ENCODE measurements around the gene PDZRN3. TPM values are rescaled to one million over a fixed set of nuclear protein-coding genes. Genes with fewer than 3 reads are reported as not detected.
A peak's percentile ranks its signal among the peaks of the same experiment; 100 is the strongest.

Gene PDZRN3
- total and polyA plus RNA-seq, 2 donors from 2014 or later: 9.5 to 13.2 TPM

DNA sequence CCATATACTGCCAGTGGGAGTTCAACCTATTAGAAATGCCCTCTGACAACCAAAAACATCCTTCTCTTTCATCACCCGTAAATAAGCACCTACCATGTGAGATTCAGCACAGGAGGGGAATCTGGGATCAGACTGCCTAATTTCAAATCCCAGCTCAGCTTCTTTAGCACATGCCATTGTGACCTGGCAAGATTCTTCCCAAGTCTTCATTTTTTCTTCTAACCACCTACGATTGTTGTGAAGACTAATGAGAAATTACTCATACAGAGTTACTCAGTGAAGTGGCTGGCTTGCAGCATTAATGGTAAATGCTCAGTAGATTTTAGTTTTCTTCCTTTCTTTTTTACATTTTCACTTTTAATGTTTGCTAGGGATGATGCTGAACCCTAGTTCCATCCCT is 176.7 kb downstream of the PDZRN3 start:
- Histone ChIP-seq H3K4me1 (ENCODE audit: control insufficient read depth in 2 of 3, insufficient read depth in 2 of 3, low read depth in 1 of 3, low read length in 3 of 3) (peaks cover 0 to 31% (median 7%) of the 10 kb centered on the region in 3 donors), H3K27me3 (ENCODE audit: control insufficient read depth, insufficient read depth, low read length) (no peaks in the 10 kb centered on the region), H3K36me3 (ENCODE audit: control insufficient read depth in 2 of 3, insufficient read depth in 3 of 3, low read length in 3 of 3) (no peaks in the 10 kb centered on the region), H3K27ac (ENCODE audit: low read depth in 2 of 2, low read length in 2 of 2) (no peak overlapping the region), H3K9ac (ENCODE audit: low read length in 3 of 3) (no peak overlapping the region), H3K4me3 (ENCODE audit: low read length in 3 of 3) (no peak overlapping the region), H3K9me3 (ENCODE audit: control insufficient read depth in 2 of 3, insufficient read depth in 1 of 3, low read length in 3 of 3) (no peaks in the 10 kb centered on the region)
- TF ChIP-seq, protein P1, sequence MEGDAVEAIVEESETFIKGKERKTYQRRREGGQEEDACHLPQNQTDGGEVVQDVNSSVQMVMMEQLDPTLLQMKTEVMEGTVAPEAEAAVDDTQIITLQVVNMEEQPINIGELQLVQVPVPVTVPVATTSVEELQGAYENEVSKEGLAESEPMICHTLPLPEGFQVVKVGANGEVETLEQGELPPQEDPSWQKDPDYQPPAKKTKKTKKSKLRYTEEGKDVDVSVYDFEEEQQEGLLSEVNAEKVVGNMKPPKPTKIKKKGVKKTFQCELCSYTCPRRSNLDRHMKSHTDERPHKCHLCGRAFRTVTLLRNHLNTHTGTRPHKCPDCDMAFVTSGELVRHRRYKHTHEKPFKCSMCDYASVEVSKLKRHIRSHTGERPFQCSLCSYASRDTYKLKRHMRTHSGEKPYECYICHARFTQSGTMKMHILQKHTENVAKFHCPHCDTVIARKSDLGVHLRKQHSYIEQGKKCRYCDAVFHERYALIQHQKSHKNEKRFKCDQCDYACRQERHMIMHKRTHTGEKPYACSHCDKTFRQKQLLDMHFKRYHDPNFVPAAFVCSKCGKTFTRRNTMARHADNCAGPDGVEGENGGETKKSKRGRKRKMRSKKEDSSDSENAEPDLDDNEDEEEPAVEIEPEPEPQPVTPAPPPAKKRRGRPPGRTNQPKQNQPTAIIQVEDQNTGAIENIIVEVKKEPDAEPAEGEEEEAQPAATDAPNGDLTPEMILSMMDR (IDR thresholded peaks at IDR 0.05; ENCODE audit: borderline replicate concordance, extremely low read depth, insufficient read depth): no peak
- FAIRE-seq (no peak), DNase-seq (no peak)
- intact Hi-C loops (cut with DNase I): no loop called here

- Histone ChIP-seq H3K4me1 (ENCODE audit: control insufficient read depth in 2 of 3, insufficient read depth in 2 of 3, low read depth in 1 of 3, low read length in 3 of 3) (peaks cover 0 to 30% (median 6%) of the 10 kb centered on the region in 3 donors), H3K36me3 (ENCODE audit: control insufficient read depth in 2 of 3, insufficient read depth in 3 of 3, low read length in 3 of 3) (no peaks in the 10 kb centered on the region), H3K4me3 (ENCODE audit: low read length in 3 of 3) (no peak overlapping the region), H3K27me3 (ENCODE audit: control insufficient read depth, insufficient read depth, low read length) (no peaks in the 10 kb centered on the region), H3K9me3 (ENCODE audit: control insufficient read depth in 2 of 3, insufficient read depth in 1 of 3, low read length in 3 of 3) (no peaks in the 10 kb centered on the region), H3K27ac (ENCODE audit: low read depth in 2 of 2, low read length in 2 of 2) (no peak overlapping the region), H3K9ac (ENCODE audit: low read length in 3 of 3) (no peak overlapping the region)
- TF ChIP-seq, protein P1 (IDR thresholded peaks at IDR 0.05; ENCODE audit: borderline replicate concordance, extremely low read depth, insufficient read depth): no peak
- peak in 1 of 5 donors; percentile 73 for DNase-seq
- intact Hi-C loops (cut with DNase I): no loop called here
- no peak for FAIRE-seq
Measured at GRCh38 chr3:73447111-73447510, 177.6 kb downstream of the PDZRN3 start.

- no peaks in the 10 kb centered on the region for H3K27me3 ChIP-seq (ENCODE audit: control insufficient read depth, insufficient read depth, low read length)
Measured at GRCh38 chr3:73446467-73447110, 178.2 kb downstream of the PDZRN3 start.

More at GRCh38 chr3:73446467-73447110, 178.2 kb downstream of the PDZRN3 start:
- FAIRE-seq: no peak
- no peaks in the 10 kb centered on the region for H3K36me3 ChIP-seq (ENCODE audit: control insufficient read depth in 2 of 3, insufficient read depth in 3 of 3, low read length in 3 of 3)
- no peak for DNase-seq
- intact Hi-C loops (cut with DNase I): no loop called here
- no peak overlapping the region for H3K4me3 ChIP-seq (ENCODE audit: low read length in 3 of 3)
- no peak overlapping the region for H3K27ac ChIP-seq (ENCODE audit: low read depth in 2 of 2, low read length in 2 of 2)
- H3K9me3 ChIP-seq (ENCODE audit: control insufficient read depth in 2 of 3, insufficient read depth in 1 of 3, low read length in 3 of 3): no peaks in the 10 kb centered on the region
- peaks cover 0 to 25% (median under 1%) of the 10 kb centered on the region in 3 donors for H3K4me1 ChIP-seq (ENCODE audit: control insufficient read depth in 2 of 3, insufficient read depth in 2 of 3, low read depth in 1 of 3, low read length in 3 of 3)
- TF ChIP-seq, protein P1 (IDR thresholded peaks at IDR 0.05; ENCODE audit: borderline replicate concordance, extremely low read depth, insufficient read depth): no peak
- H3K9ac ChIP-seq (ENCODE audit: low read length in 3 of 3): no peak overlapping the region
